ENCODE measurements around the gene APOF. TPM values are rescaled to one million over a fixed set of nuclear protein-coding genes. Genes with fewer than 3 reads are reported as not detected.

The APOF gene
- total and polyA plus RNA-seq, 9 of the 15 experiments (the other 6 are each of a cell fraction or from before 2014, with no cell fraction given), result 0.09 to 0.15 (median 0.12) TPM; not detected in 5

DNA sequence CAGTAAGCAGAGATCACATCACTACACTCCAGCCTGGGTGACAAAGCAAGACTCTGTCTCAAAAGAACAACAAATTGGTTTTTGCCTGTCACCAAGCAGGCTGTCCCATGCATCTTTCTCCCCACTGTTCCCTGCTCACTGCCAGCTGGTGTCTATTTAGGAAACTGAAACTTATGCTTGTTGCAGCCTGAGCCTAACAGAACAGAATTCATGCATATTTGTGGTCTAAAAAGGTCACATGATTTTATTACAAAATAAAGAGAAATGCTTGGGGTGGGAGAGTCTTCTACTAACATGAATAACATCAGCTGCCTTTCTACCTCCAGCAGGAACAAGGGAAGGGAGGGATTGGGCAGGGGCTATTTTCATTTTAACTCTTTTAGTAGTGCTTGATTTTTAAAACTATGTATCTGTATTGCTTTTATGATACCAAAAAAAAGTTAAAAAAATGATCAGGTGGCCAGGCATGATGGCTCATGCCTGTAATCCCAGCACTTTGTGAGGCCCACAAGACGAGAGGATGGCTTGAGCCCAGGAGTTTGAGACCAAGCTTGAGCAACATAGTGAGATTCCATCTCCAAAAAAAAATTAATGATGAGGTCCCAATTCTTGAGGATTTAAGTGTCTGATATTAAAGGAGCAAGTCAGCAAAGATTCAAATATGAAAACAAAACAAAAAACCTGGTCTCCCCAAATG is 3.7 kb downstream of the APOF start:
- Histone ChIP-seq H3K4me2 (ENCODE audit: insufficient read depth, low read length) (peak overlapping the region; percentile 88), H3K79me2 (ENCODE audit: control insufficient read depth, insufficient read depth, low read length) (peaks cover 27% of the 10 kb centered on the region), H3K4me1 (replicated peaks in 1 of 2; ENCODE audit: control insufficient read depth in 2 of 2, insufficient read depth in 2 of 2, low read length in 2 of 2) (peaks cover 13 to 15% of the 10 kb centered on the region in 2 experiments), H3K4me3 (peak overlapping the region; percentile 64), H3K36me3 (ENCODE audit: control insufficient read depth, insufficient read depth, low read length) (peaks cover 24% of the 10 kb centered on the region; the same call in 2 of the 3 replicates), H4K20me1 (replicated peaks; ENCODE audit: control insufficient read depth, insufficient read depth, low read length) (no peaks in the 10 kb centered on the region), H2AFZ (ENCODE audit: low read depth, low read length) (peak overlapping the region; percentile 90; the same call in 1 of the 2 replicates), H3K9me1 (ENCODE audit: control insufficient read depth, insufficient read depth, low read length) (no peaks in the 10 kb centered on the region), H3K27me3 (ENCODE audit: control insufficient read depth in 2 of 2, insufficient read depth in 2 of 2, low read length in 2 of 2) (no peaks in the 10 kb centered on the region), H3K9ac (ENCODE audit: insufficient read depth in 1 of 2, low read depth in 2 of 2, low read length in 2 of 2) (peak overlapping the region; percentile 27 to 77), H3K27ac (ENCODE audit: extremely low read depth, low read depth, low read length) (peak overlapping the region; percentile 76; the same call in 2 of the 3 replicates), H3K9me3 (replicated peaks; ENCODE audit: control insufficient read depth, insufficient read depth, low read depth, low read length) (no peaks in the 10 kb centered on the region)
- FAIRE-seq (no peak), ATAC-seq (no peak), DNase-seq (ENCODE audit: extremely low read depth in 1 of 4, low spot score in 3 of 4) (peak in 1 of 4 experiments; percentile 26)
- in situ Hi-C loops (cut with MboI), result no loop called here
- CTCF ChIA-PET (ENCODE audit: low intra/inter-chr PET ratio), result no interaction called here
- intact Hi-C loops (cut with micrococcal nuclease), result no loop called here
- TF ChIP-seq, protein P1, sequence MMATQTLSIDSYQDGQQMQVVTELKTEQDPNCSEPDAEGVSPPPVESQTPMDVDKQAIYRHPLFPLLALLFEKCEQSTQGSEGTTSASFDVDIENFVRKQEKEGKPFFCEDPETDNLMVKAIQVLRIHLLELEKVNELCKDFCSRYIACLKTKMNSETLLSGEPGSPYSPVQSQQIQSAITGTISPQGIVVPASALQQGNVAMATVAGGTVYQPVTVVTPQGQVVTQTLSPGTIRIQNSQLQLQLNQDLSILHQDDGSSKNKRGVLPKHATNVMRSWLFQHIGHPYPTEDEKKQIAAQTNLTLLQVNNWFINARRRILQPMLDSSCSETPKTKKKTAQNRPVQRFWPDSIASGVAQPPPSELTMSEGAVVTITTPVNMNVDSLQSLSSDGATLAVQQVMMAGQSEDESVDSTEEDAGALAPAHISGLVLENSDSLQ (IDR thresholded peaks at IDR 0.05), result 0 out of 2 replicates have a peak, but pooled peaks have one; percentile 10
- TF ChIP-seq, protein P2, sequence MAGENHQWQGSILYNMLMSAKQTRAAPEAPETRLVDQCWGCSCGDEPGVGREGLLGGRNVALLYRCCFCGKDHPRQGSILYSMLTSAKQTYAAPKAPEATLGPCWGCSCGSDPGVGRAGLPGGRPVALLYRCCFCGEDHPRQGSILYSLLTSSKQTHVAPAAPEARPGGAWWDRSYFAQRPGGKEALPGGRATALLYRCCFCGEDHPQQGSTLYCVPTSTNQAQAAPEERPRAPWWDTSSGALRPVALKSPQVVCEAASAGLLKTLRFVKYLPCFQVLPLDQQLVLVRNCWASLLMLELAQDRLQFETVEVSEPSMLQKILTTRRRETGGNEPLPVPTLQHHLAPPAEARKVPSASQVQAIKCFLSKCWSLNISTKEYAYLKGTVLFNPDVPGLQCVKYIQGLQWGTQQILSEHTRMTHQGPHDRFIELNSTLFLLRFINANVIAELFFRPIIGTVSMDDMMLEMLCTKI (IDR thresholded peaks at IDR 0.05; ENCODE audit: partially characterized antibody), result no peak
- TF ChIP-seq, protein P3, sequence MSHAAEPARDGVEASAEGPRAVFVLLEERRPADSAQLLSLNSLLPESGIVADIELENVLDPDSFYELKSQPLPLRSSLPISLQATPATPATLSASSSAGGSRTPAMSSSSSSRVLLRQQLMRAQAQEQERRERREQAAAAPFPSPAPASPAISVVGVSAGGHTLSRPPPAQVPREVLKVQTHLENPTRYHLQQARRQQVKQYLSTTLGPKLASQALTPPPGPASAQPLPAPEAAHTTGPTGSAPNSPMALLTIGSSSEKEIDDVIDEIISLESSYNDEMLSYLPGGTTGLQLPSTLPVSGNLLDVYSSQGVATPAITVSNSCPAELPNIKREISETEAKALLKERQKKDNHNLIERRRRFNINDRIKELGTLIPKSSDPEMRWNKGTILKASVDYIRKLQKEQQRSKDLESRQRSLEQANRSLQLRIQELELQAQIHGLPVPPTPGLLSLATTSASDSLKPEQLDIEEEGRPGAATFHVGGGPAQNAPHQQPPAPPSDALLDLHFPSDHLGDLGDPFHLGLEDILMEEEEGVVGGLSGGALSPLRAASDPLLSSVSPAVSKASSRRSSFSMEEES (CRISPR knock-in tag; IDR thresholded peaks at IDR 0.05), result peak; percentile 71
- TF ChIP-seq ZNF316 (IDR thresholded peaks at IDR 0.05) (peak; percentile 45), NFE2 (IDR thresholded peaks at IDR 0.05; ENCODE audit: low read depth) (0 out of 2 replicates have a peak, but pooled peaks have one; percentile 14)
- TF ChIP-seq, protein P4, sequence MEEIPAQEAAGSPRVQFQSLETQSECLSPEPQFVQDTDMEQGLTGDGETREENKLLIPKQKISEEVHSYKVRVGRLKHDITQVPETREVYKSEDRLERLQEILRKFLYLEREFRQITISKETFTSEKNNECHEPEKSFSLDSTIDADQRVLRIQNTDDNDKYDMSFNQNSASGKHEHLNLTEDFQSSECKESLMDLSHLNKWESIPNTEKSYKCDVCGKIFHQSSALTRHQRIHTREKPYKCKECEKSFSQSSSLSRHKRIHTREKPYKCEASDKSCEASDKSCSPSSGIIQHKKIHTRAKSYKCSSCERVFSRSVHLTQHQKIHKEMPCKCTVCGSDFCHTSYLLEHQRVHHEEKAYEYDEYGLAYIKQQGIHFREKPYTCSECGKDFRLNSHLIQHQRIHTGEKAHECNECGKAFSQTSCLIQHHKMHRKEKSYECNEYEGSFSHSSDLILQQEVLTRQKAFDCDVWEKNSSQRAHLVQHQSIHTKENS (CRISPR knock-in tag; IDR thresholded peaks at IDR 0.05), result no peak
- 14% methylated on average over 1 of the region's 1 CpG for WGBS (ENCODE audit: insufficient coverage, low coverage, missing lambda C conversion rate)
- no TSS peak for BruUV-seq (replicated peaks)
- POLR2A ChIA-PET, result interaction anchor here (0.8 to 19.4 kb wide), 8 partner anchors 17 to 105 kb away, joined by 3 to 274 read pairs (median 6); partner anchors contain the start of genes IL23A and PAN2

Measured in K562 (cell line).